HepG2 (cell line): ENCODE data around the gene SFT2D1. TPM values are rescaled to one million over a fixed set of nuclear protein-coding genes. Genes with fewer than 3 reads are reported as not detected.
A peak's percentile ranks its signal among the peaks of the same experiment; 100 is the strongest.

Experiments
- BATF2 ChIP-seq: sonication (generic); formaldehyde crosslinking; IDR thresholded peaks from 2 replicates; pipeline ENCODE4 v1.8.0; 2022; ENCODE audit warnings: mild to moderate bottlenecking, missing genetic modification reagents, moderate library complexity
- CSRNP1 ChIP-seq: sonication (generic); formaldehyde crosslinking; IDR thresholded peaks from 2 replicates; pipeline ENCODE4 v1.8.1; 2023; ENCODE audit warnings: mild to moderate bottlenecking, missing genetic modification reagents
- CTCF ChIP-seq: sonication (generic); formaldehyde crosslinking; IDR thresholded peaks from 2 replicates; pipeline ENCODE4 v1.5.0; 2020; ENCODE audit warnings: mild to moderate bottlenecking, missing genetic modification reagents, moderate library complexity
- DR1 ChIP-seq: sonication (generic); formaldehyde crosslinking; IDR thresholded peaks from 2 replicates; pipeline ENCODE4 v1.8.0; 2021; ENCODE audit warnings: mild to moderate bottlenecking, missing genetic modification reagents, inconsistent platforms
- EHMT2 ChIP-seq: fragments of 200-600 bp; sonication (generic); IDR thresholded peaks from 2 replicates; pipeline ENCODE4 v1.7.0; 2017; ENCODE audit warnings: antibody characterized with exemption, low read depth, low read length, borderline replicate concordance
- ELF4 ChIP-seq: sonication (generic); formaldehyde crosslinking; IDR thresholded peaks from 2 replicates; pipeline ENCODE4 v1.5.0; 2020; ENCODE audit warnings: missing genetic modification reagents, mild to moderate bottlenecking, moderate library complexity, borderline replicate concordance
- GLMP ChIP-seq: sonication (generic); formaldehyde crosslinking; IDR thresholded peaks from 2 replicates; pipeline ENCODE4 v1.9.0; 2021; ENCODE audit warnings: missing genetic modification reagents, mild to moderate bottlenecking, borderline replicate concordance
- ISL2 ChIP-seq: sonication (generic); formaldehyde crosslinking; IDR thresholded peaks from 2 replicates; pipeline ENCODE4 v1.5.0; 2020; ENCODE audit warnings: missing genetic modification reagents
- JUN ChIP-seq: sonication (generic); formaldehyde crosslinking; IDR thresholded peaks from 2 replicates; pipeline ENCODE4 v1.4.0; 2020; ENCODE audit warnings: mild to moderate bottlenecking, missing genetic modification reagents
- KLF12 ChIP-seq: sonication (generic); formaldehyde crosslinking; IDR thresholded peaks from 2 replicates; pipeline ENCODE4 v1.4.0; 2020; ENCODE audit warnings: missing genetic modification reagents, borderline replicate concordance
- KLF15 ChIP-seq: sonication (generic); formaldehyde crosslinking; IDR thresholded peaks from 2 replicates; pipeline ENCODE4 v1.8.1; 2023; ENCODE audit warnings: borderline replicate concordance, mild to moderate bottlenecking, inconsistent platforms, missing genetic modification reagents, mixed read lengths
- MBD4 ChIP-seq: IDR thresholded peaks from 2 replicates; pipeline ENCODE4 v1.6.1; 2012; ENCODE audit warnings: low read length, inconsistent platforms, borderline replicate concordance
- NFYB ChIP-seq: sonication (generic); formaldehyde crosslinking; IDR thresholded peaks from 2 replicates; pipeline ENCODE4 v1.4.0; 2020; ENCODE audit warnings: missing genetic modification reagents
- PLRG1 ChIP-seq: fragments of 450-650 bp; conservative IDR thresholded peaks from 2 replicates; pipeline ENCODE4 v1.6.1; 2016
- RFXANK ChIP-seq: IDR thresholded peaks from 2 replicates; pipeline ENCODE4 v1.6.1; 2016
- SETDB1 ChIP-seq: sonication (generic); formaldehyde crosslinking; IDR thresholded peaks from 2 replicates; pipeline ENCODE4 v1.5.1; 2020; ENCODE audit warnings: missing genetic modification reagents, mild to moderate bottlenecking, borderline replicate concordance
- SP1 ChIP-seq, 2 experiments: fragments of 450-650 bp in 1 of 2; sonication (generic) in 1 of 2; formaldehyde crosslinking in 1 of 2; IDR thresholded peaks; 2 replicates each; pipeline versions ENCODE4 v1.4.0 to v1.6.1; 2016 to 2020; ENCODE audit warnings: missing genetic modification reagents in 1 of 2
- SP5 ChIP-seq: IDR thresholded peaks from 2 replicates; pipeline ENCODE4 v1.6.1; 2016; ENCODE audit warnings: low read depth, borderline replicate concordance
- TOPORS ChIP-seq: sonication (generic); formaldehyde crosslinking; IDR thresholded peaks from 2 replicates; pipeline ENCODE4 v1.8.0; 2023; ENCODE audit warnings: mild to moderate bottlenecking, missing genetic modification reagents
- ZBTB26 ChIP-seq: IDR thresholded peaks from 2 replicates; pipeline ENCODE4 v1.6.1; 2016; ENCODE audit warnings: missing compliant biosample characterization, missing genetic modification reagents, borderline replicate concordance
- ZC3H13 ChIP-seq: sonication (generic); formaldehyde crosslinking; IDR thresholded peaks from 2 replicates; pipeline ENCODE4 v1.8.1; 2023; ENCODE audit warnings: mild to moderate bottlenecking, missing genetic modification reagents, moderate library complexity
- ZFAT ChIP-seq: sonication (generic); formaldehyde crosslinking; conservative IDR thresholded peaks from 2 replicates; pipeline ENCODE4 v1.8.1; 2023; ENCODE audit warnings: missing genetic modification reagents, inconsistent platforms
- ZNF235 ChIP-seq: sonication (generic); formaldehyde crosslinking; IDR thresholded peaks from 2 replicates; pipeline ENCODE4 v1.8.1; 2023; ENCODE audit warnings: mild to moderate bottlenecking, missing genetic modification reagents, borderline replicate concordance
- ZNF839 ChIP-seq: sonication (generic); formaldehyde crosslinking; IDR thresholded peaks from 2 replicates; pipeline ENCODE4 v1.4.0; 2020; ENCODE audit warnings: missing genetic modification reagents, mild to moderate bottlenecking, borderline replicate concordance
- polyA plus RNA-seq, 8 experiments: library from polyadenylated mRNA; depleted of rRNA in 3 of 8; stranded (reverse) in 7 of 8; unstranded in 1 of 8; fragments of >200 nt; fragmentation: Illumina TruSeq in 4 of 8; extraction: Trizol in 4 of 8; gene quantifications; 2 replicates each; pipeline versions ENCODE4 v1.2.1 to v1.2.3, GENCODE V29; 2011 to 2016; ENCODE audit warnings: low read depth in 4 of 8, missing spikeins in 1 of 8, mixed read lengths in 1 of 8; ENCODE audit not compliant: insufficient read depth in 1 of 8
- total RNA-seq, 5 experiments: library from RNA; depleted of rRNA; stranded (reverse); fragments of >200 nt; fragmentation: Illumina TruSeq; extraction: Trizol; gene quantifications; 2 replicates each; pipeline ENCODE4 v1.2.3, GENCODE V29; 2016; ENCODE audit warnings: low read depth in 1 of 5

SFT2D1 gene
- total and polyA plus RNA-seq, 2 of the 13 experiments (the other 11 are each of a cell fraction or from before 2014, with no cell fraction given): 115 to 147 TPM

GRCh38 chr6:166381733-166382499 lies 39.6 kb upstream of the SFT2D1 start (continued):
- TF ChIP-seq EHMT2: no peak
- no peak for TF ChIP-seq SETDB1 (CRISPR knock-in tag)
- peak; percentile 11; the same call in 1 of the 2 replicates for TF ChIP-seq ELF4 (CRISPR knock-in tag)
- TF ChIP-seq MBD4: no peak
- no peak for TF ChIP-seq DR1
- no peak for TF ChIP-seq GLMP (CRISPR knock-in tag)
- peak; percentile 98 for TF ChIP-seq CTCF (CRISPR knock-in tag)
- TF ChIP-seq SP5: no peak
- TF ChIP-seq ISL2: peak; percentile 81; the same call in 1 of the 2 replicates
- TF ChIP-seq JUN (CRISPR knock-in tag): peak; percentile 56; the same call in 1 of the 2 replicates
- no peak for TF ChIP-seq RFXANK (CRISPR knock-in tag)
- no peak for TF ChIP-seq ZFAT (CRISPR knock-in tag)
- no peak for TF ChIP-seq CSRNP1 (CRISPR knock-in tag)
- TF ChIP-seq KLF15 (CRISPR knock-in tag): no peak
- TF ChIP-seq ZBTB26 (CRISPR knock-in tag): peak; percentile 54; the same call in 1 of the 2 replicates
- TF ChIP-seq ZC3H13 (CRISPR knock-in tag): peak; percentile 81; the same call in 1 of the 2 replicates
- peak; percentile 25; the same call in 1 of the 2 replicates for TF ChIP-seq ZNF235 (CRISPR knock-in tag)
- 0 out of 2 replicates have a peak, but pooled peaks have one; percentile 34 for TF ChIP-seq TOPORS (CRISPR knock-in tag)
- no peak for TF ChIP-seq BATF2 (CRISPR knock-in tag)
- TF ChIP-seq NFYB (CRISPR knock-in tag): no peak
- TF ChIP-seq KLF12 (CRISPR knock-in tag): no peak
- no peak for TF ChIP-seq ZNF839 (CRISPR knock-in tag)
- TF ChIP-seq PLRG1: no peak
- TF ChIP-seq SP1 (IDR thresholded peaks at IDR 0.05): no peak
- TF ChIP-seq SP1 (CRISPR knock-in tag; IDR thresholded peaks at IDR 0.05): no peak
